RWPE2 (cell line): ENCODE data around the gene DLST.

ENCODE experiments used
- ATAC-seq: fragments of 200-7000 bp; cut with Tn5 transposase; 3 replicates; pipeline ENCODE4 v1.9.1; 2021; ENCODE audit warnings: low read depth
- DNase-seq: peaks from one replicate; pipeline ENCODE4 v3.0.0-alpha.2; 2020; ENCODE audit warnings: low spot score
- H3K27ac ChIP-seq: fragments of 450-650 bp; 2 replicates; pipeline ENCODE4 v1.5.1; 2017; ENCODE audit warnings: mild to moderate bottlenecking; ENCODE audit not compliant: poor library complexity, severe bottlenecking
- H3K27me3 ChIP-seq: fragments of 250-450 bp; sonication (Bioruptor Pico); 2 replicates; pipeline ENCODE4 v1.5.1; 2021; ENCODE audit warnings: mild to moderate bottlenecking, moderate library complexity; ENCODE audit not compliant: insufficient read depth, poor library complexity, severe bottlenecking
- H3K36me3 ChIP-seq: fragments of 250-450 bp; sonication (Bioruptor Pico); 2 replicates; pipeline ENCODE4 v1.5.1; 2020; ENCODE audit warnings: low read depth, mild to moderate bottlenecking, moderate library complexity
- H3K4me1 ChIP-seq: fragments of 250-450 bp; sonication (Bioruptor Pico); 2 replicates; pipeline ENCODE4 v1.5.1; 2021; ENCODE audit warnings: mild to moderate bottlenecking, moderate library complexity; ENCODE audit not compliant: insufficient read depth, poor library complexity, severe bottlenecking
- H3K4me3 ChIP-seq: fragments of 250-450 bp; sonication (Bioruptor Pico); 2 replicates; pipeline ENCODE4 v1.5.1; 2021; ENCODE audit warnings: mild to moderate bottlenecking, moderate library complexity; ENCODE audit not compliant: severe bottlenecking
- H3K9me3 ChIP-seq: fragments of 250-450 bp; sonication (Bioruptor Pico); 2 replicates; pipeline ENCODE4 v1.5.1; 2021; ENCODE audit warnings: mild to moderate bottlenecking, moderate library complexity; ENCODE audit not compliant: severe bottlenecking
- TF ChIP-seq, protein P1 (sequence below): fragments of 450-650 bp; IDR thresholded peaks from one replicate; pipeline ENCODE4 v1.5.1; 2017; ENCODE audit warnings: mild to moderate bottlenecking, moderate library complexity; ENCODE audit not compliant: poor library complexity, severe bottlenecking

Gene DLST

DNA sequence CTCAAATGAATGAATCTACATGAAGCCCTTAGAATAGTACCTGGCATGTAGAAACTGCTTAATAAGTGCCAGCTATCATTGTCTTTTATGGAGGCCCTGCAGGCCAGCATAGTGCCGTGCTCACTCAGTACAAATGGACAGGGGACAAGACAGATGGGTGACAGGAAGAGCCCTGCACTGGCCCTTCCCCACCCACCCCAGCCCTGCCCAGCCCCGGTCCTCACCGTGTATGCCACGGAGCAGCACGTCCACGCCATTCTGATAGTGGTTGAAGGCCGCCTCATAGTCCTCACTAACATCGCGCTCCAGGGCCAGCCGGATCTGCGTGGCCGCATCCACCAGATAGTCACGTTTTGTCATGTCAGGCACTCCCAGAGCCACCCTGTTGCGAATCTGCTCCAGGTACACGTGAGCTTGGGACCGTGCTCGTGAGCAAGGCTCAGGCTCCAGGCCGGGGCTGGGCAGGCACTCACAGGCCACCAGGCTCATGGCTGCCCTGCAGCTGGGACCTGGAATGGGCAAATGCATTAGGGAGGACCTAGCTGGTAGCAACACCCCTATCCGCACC lies 39.4 kb downstream of the DLST start:
- no peak overlapping the region for H3K27ac ChIP-seq
- no peak for DNase-seq

GRCh38 chr14:74921987-74922751 lies 40.5 kb downstream of the DLST start:
- TF ChIP-seq, protein P1, sequence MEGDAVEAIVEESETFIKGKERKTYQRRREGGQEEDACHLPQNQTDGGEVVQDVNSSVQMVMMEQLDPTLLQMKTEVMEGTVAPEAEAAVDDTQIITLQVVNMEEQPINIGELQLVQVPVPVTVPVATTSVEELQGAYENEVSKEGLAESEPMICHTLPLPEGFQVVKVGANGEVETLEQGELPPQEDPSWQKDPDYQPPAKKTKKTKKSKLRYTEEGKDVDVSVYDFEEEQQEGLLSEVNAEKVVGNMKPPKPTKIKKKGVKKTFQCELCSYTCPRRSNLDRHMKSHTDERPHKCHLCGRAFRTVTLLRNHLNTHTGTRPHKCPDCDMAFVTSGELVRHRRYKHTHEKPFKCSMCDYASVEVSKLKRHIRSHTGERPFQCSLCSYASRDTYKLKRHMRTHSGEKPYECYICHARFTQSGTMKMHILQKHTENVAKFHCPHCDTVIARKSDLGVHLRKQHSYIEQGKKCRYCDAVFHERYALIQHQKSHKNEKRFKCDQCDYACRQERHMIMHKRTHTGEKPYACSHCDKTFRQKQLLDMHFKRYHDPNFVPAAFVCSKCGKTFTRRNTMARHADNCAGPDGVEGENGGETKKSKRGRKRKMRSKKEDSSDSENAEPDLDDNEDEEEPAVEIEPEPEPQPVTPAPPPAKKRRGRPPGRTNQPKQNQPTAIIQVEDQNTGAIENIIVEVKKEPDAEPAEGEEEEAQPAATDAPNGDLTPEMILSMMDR = no peak
- Histone ChIP-seq H3K36me3 (no peaks in the 10 kb centered on the region), H3K4me3 (peak overlapping the region; percentile 46), H3K9me3 (no peaks in the 10 kb centered on the region), H3K27ac (no peak overlapping the region), H3K4me1 (no peaks in the 10 kb centered on the region), H3K27me3 (no peaks in the 10 kb centered on the region)
- no peak for DNase-seq
- no peak for ATAC-seq

More for the DNA sequence above, 39.4 kb downstream of the DLST start:
- no peaks in the 10 kb centered on the region for H3K4me1 ChIP-seq
- H3K9me3 ChIP-seq = no peaks in the 10 kb centered on the region
- TF ChIP-seq, protein P1 = no peak
- ATAC-seq = no peak
- no peaks in the 10 kb centered on the region for H3K27me3 ChIP-seq
- no peak overlapping the region for H3K4me3 ChIP-seq
- H3K36me3 ChIP-seq = no peaks in the 10 kb centered on the region

GRCh38 chr14:74922752-74923401 lies 41.2 kb downstream of the DLST start, which contains the start of gene RPS6KL1:
Gene RPS6KL1, minus strand, starts transcription at chr14:74923260. Its CDS starts 1,719 bp downstream, at chr14:74921541.
- H3K4me3 ChIP-seq = peak within 1 kb of the TSS; percentile 46
- TF ChIP-seq, protein P1 = no peak
- H3K4me1 ChIP-seq = no peaks in the 10 kb centered on the region
- H3K9me3 ChIP-seq = no peaks in the 10 kb centered on the region
- no peak within 1 kb of the TSS for H3K27ac ChIP-seq
- no peaks in the 10 kb centered on the region for H3K36me3 ChIP-seq
- H3K27me3 ChIP-seq = no peaks in the 10 kb centered on the region
- DNase-seq = peak; percentile 91
- ATAC-seq = peak; percentile 99

DNA sequence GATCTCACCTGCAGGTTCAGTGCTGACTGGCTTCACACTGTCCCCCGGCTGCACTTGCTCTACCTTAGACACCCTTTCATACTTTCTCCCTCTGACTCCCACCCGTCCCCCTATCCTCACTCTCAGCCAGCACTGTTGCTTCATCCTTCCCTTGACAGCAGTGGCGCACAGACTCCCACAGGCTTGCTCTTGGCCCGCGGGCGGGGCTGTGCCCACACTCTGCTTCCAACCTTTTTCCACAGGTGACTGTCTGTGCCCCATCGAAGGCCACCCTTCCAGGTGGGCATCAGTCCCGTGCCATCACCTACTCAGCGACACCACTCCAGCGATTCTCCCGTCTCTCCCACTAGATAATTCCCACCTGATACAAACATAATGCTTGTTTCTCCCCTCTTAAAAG lies 42.3 kb downstream of the DLST start:
- H3K4me1 ChIP-seq = no peaks in the 10 kb centered on the region
- no peaks in the 10 kb centered on the region for H3K36me3 ChIP-seq
- no peak overlapping the region for H3K27ac ChIP-seq
- no peak for ATAC-seq
- H3K4me3 ChIP-seq = no peak overlapping the region
- TF ChIP-seq, protein P1 = no peak
- H3K27me3 ChIP-seq = no peaks in the 10 kb centered on the region
- no peaks in the 10 kb centered on the region for H3K9me3 ChIP-seq
- DNase-seq = no peak
